ENCODE data around the gene ICA1.

GRCh38 chr7:8258166-8258565 lies 3.8 kb downstream of the ICA1 start:
- TF ChIP-seq CTCF (optimal IDR thresholded peaks at IDR 0.05 in 1 of 3, IDR thresholded peaks at IDR 0.05 in 1 of 3, conservative IDR thresholded peaks at IDR 0.05 in 1 of 3; ENCODE audit: extremely low read depth in 1 of 3, insufficient read depth in 2 of 3, low read length in 3 of 3): no peak
- TF ChIP-seq EZH2 (IDR thresholded peaks at IDR 0.05; ENCODE audit: low read length): no peak

Data from keratinocyte (primary cell).